ENCODE measurements around the gene ATL1.

DNA sequence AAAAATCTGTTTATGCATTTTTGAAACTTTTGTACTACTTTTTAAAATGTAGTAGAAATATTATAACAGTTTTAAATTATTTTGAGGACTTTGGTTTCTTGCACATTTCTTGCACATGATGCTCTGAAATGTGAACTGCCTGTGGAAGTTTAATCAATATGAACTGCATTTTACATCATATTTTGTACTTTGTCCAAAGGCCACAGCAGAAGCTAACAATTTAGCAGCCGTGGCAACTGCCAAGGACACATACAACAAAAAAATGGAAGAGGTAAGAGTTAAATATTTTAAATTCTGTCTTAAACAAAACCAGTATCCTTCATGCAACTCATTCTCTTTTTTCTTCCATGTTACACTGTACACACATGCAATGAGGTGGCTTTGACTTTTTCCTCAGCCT, 63.0 kb downstream of the ATL1 start:
- TF ChIP-seq TCF7L2 (IDR thresholded peaks at IDR 0.05; ENCODE audit: low read depth, low read length): no peak
- TF ChIP-seq, protein P1, sequence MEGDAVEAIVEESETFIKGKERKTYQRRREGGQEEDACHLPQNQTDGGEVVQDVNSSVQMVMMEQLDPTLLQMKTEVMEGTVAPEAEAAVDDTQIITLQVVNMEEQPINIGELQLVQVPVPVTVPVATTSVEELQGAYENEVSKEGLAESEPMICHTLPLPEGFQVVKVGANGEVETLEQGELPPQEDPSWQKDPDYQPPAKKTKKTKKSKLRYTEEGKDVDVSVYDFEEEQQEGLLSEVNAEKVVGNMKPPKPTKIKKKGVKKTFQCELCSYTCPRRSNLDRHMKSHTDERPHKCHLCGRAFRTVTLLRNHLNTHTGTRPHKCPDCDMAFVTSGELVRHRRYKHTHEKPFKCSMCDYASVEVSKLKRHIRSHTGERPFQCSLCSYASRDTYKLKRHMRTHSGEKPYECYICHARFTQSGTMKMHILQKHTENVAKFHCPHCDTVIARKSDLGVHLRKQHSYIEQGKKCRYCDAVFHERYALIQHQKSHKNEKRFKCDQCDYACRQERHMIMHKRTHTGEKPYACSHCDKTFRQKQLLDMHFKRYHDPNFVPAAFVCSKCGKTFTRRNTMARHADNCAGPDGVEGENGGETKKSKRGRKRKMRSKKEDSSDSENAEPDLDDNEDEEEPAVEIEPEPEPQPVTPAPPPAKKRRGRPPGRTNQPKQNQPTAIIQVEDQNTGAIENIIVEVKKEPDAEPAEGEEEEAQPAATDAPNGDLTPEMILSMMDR (IDR thresholded peaks at IDR 0.05): no peak

All from Panc1 (cell line).